Glutamatergic neuron (in vitro differentiated cells): ENCODE results near the gene SCT. TPM values are rescaled to one million over a fixed set of nuclear protein-coding genes. Genes with fewer than 3 reads are reported as not detected.

ENCODE experiments used
- DNase-seq: peaks from one replicate; pipeline ENCODE4 v3.0.0; 2022
- H3K27ac Mint-ChIP-seq: one replicate; pipeline ENCODE4 v1.8.0; 2020; ENCODE audit warnings: mild to moderate bottlenecking, mixed read lengths, inconsistent platforms; ENCODE audit not compliant: unreplicated experiment
- H3K27me3 Mint-ChIP-seq: one replicate; pipeline ENCODE4 v1.8.0; 2020; ENCODE audit warnings: mild to moderate bottlenecking, moderate library complexity, mixed read lengths, inconsistent platforms; ENCODE audit not compliant: unreplicated experiment
- H3K36me3 Mint-ChIP-seq: one replicate; pipeline ENCODE4 v1.8.0; 2020; ENCODE audit warnings: mild to moderate bottlenecking, mixed read lengths, inconsistent platforms; ENCODE audit not compliant: unreplicated experiment
- H3K4me1 Mint-ChIP-seq: one replicate; pipeline ENCODE4 v1.8.0; 2020; ENCODE audit warnings: mild to moderate bottlenecking, low read depth, mixed read lengths, inconsistent platforms; ENCODE audit not compliant: unreplicated experiment
- H3K4me3 Mint-ChIP-seq: one replicate; pipeline ENCODE4 v1.8.0; 2020; ENCODE audit warnings: mild to moderate bottlenecking, mixed read lengths, inconsistent platforms; ENCODE audit not compliant: unreplicated experiment
- H3K9me3 Mint-ChIP-seq: one replicate; pipeline ENCODE4 v1.8.0; 2020; ENCODE audit warnings: mild to moderate bottlenecking, moderate library complexity, mixed read lengths, inconsistent platforms; ENCODE audit not compliant: unreplicated experiment
- total RNA-seq: library from RNA; stranded (reverse); fragmentation: NEBNext Ultra II Directional; extraction: Animal tissue kit (Norgen Biotek cat#: 25700); gene quantifications from one replicate; pipeline ENCODE4 v1.2.1, GENCODE V29; 2021; ENCODE audit not compliant: unreplicated experiment
- TF ChIP-seq, protein P1 (sequence below): fragments of 200-600 bp; sonication (generic); IDR thresholded peaks from one replicate; pipeline ENCODE4 v1.5.0; 2021; ENCODE audit not compliant: partially characterized antibody, unreplicated experiment

Gene SCT
- total RNA-seq, 1 donor from 2014 or later, result not detected

- TF ChIP-seq, protein P1, sequence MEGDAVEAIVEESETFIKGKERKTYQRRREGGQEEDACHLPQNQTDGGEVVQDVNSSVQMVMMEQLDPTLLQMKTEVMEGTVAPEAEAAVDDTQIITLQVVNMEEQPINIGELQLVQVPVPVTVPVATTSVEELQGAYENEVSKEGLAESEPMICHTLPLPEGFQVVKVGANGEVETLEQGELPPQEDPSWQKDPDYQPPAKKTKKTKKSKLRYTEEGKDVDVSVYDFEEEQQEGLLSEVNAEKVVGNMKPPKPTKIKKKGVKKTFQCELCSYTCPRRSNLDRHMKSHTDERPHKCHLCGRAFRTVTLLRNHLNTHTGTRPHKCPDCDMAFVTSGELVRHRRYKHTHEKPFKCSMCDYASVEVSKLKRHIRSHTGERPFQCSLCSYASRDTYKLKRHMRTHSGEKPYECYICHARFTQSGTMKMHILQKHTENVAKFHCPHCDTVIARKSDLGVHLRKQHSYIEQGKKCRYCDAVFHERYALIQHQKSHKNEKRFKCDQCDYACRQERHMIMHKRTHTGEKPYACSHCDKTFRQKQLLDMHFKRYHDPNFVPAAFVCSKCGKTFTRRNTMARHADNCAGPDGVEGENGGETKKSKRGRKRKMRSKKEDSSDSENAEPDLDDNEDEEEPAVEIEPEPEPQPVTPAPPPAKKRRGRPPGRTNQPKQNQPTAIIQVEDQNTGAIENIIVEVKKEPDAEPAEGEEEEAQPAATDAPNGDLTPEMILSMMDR, result no peak
- H3K9me3 Mint-ChIP-seq, result peaks cover 3% of the 10 kb centered on the region
- no peak overlapping the region for H3K4me3 Mint-ChIP-seq
- H3K27me3 Mint-ChIP-seq, result peaks cover 10% of the 10 kb centered on the region
- peaks cover 5% of the 10 kb centered on the region for H3K36me3 Mint-ChIP-seq
- no peak for DNase-seq
- peaks cover 5% of the 10 kb centered on the region for H3K4me1 Mint-ChIP-seq
- no peak overlapping the region for H3K27ac Mint-ChIP-seq
Measured at GRCh38 chr11:623349-623869, 3.6 kb downstream of the SCT start.

GRCh38 chr11:621838-622237, 5.1 kb downstream of the SCT start:
- Mint-ChIP-seq H3K4me3 (no peak overlapping the region), H3K4me1 (no peaks in the 10 kb centered on the region), H3K27ac (no peak overlapping the region), H3K36me3 (no peaks in the 10 kb centered on the region), H3K27me3 (peaks cover 7% of the 10 kb centered on the region), H3K9me3 (no peaks in the 10 kb centered on the region)
- TF ChIP-seq, protein P1, result no peak
- DNase-seq, result no peak

GRCh38 chr11:620935-621814, 5.8 kb downstream of the SCT start:
- peaks cover 7% of the 10 kb centered on the region for H3K27me3 Mint-ChIP-seq
- no peaks in the 10 kb centered on the region for H3K36me3 Mint-ChIP-seq
- no peaks in the 10 kb centered on the region for H3K9me3 Mint-ChIP-seq
- no peaks in the 10 kb centered on the region for H3K4me1 Mint-ChIP-seq
- TF ChIP-seq, protein P1, result no peak
- DNase-seq, result no peak
- H3K27ac Mint-ChIP-seq, result no peak overlapping the region
- no peak overlapping the region for H3K4me3 Mint-ChIP-seq

GRCh38 chr11:620201-620600, 6.8 kb downstream of the SCT start:
- no peak overlapping the region for H3K27ac Mint-ChIP-seq
- no peaks in the 10 kb centered on the region for H3K4me1 Mint-ChIP-seq
- H3K27me3 Mint-ChIP-seq, result peaks cover 7% of the 10 kb centered on the region

More at GRCh38 chr11:620201-620600, 6.8 kb downstream of the SCT start:
- no peak for DNase-seq
- H3K4me3 Mint-ChIP-seq, result no peak overlapping the region
- no peaks in the 10 kb centered on the region for H3K36me3 Mint-ChIP-seq
- TF ChIP-seq, protein P1, result no peak
- H3K9me3 Mint-ChIP-seq, result no peaks in the 10 kb centered on the region
